ENCODE data around the gene EPS8L2.

EPS8L2 gene

GRCh38 chr11:748007-748359 is 42.0 kb downstream of the EPS8L2 start:
- CTCF ChIA-PET: interaction anchor here (0.5 to 1.4 kb wide), 5 partner anchors 10 to 146 kb away, joined by 3 to 6 read pairs (median 4); no protein-coding TSS in a partner anchor
- H3K36me3 ChIP-seq (ENCODE audit: control insufficient read depth in 2 of 2, insufficient read depth in 1 of 2, low read length in 2 of 2): peaks cover 0 to 14% of the 10 kb centered on the region in 2 experiments; a peak in 2 of 3 replicates
- peak overlapping the region; percentile 74; the same call in 1 of the 2 replicates for H3K27ac ChIP-seq (ENCODE audit: extremely low read depth, low read depth, low read length)
- POLR2A ChIA-PET: interaction anchor here (0.5 to 1.9 kb wide), 10 partner anchors 16 to 172 kb away, joined by 3 to 12 read pairs (median 4); partner anchors contain the start of genes CEND1 and PHRF1
- H3K9me3 ChIP-seq (ENCODE audit: control insufficient read depth, insufficient read depth, low read depth, low read length): no peaks in the 10 kb centered on the region
- peak overlapping the region; percentile 97 for H3K4me3 ChIP-seq (ENCODE audit: low read depth, low read length)
- TF ChIP-seq ZNF18 (tag by site-specific recombination; IDR thresholded peaks at IDR 0.05): no peak
- TF ChIP-seq REST (tag by site-specific recombination; IDR thresholded peaks at IDR 0.05): peak; percentile 72
- peak; percentile 50; the same call in 1 of the 2 replicates for TF ChIP-seq ZBTB8A (tag by site-specific recombination; IDR thresholded peaks at IDR 0.05)
- 0 out of 2 replicates have a peak, but pooled peaks have one; percentile 37 for TF ChIP-seq HIC1 (tag by site-specific recombination; IDR thresholded peaks at IDR 0.05)
- TF ChIP-seq ZNF449 (tag by site-specific recombination; IDR thresholded peaks at IDR 0.05): 0 out of 2 replicates have a peak, but pooled peaks have one; percentile 18
- TF ChIP-seq ZIC2 (tag by site-specific recombination; IDR thresholded peaks at IDR 0.05): peak; percentile 64
- no peaks in the 10 kb centered on the region for H3K4me1 ChIP-seq (ENCODE audit: control insufficient read depth, insufficient read depth, low read length)

GRCh38 chr11:749731-750130 is 43.7 kb downstream of the EPS8L2 start:
- Histone ChIP-seq H3K4me1 (ENCODE audit: control insufficient read depth, insufficient read depth, low read length) (no peaks in the 10 kb centered on the region), H3K4me3 (ENCODE audit: low read depth, low read length) (no peak overlapping the region), H3K36me3 (ENCODE audit: control insufficient read depth in 2 of 2, insufficient read depth in 1 of 2, low read length in 2 of 2) (peaks cover 0 to 14% of the 10 kb centered on the region in 2 experiments; a peak in 2 of 3 replicates), H3K9me3 (ENCODE audit: control insufficient read depth, insufficient read depth, low read depth, low read length) (no peaks in the 10 kb centered on the region), H3K27ac (ENCODE audit: extremely low read depth, low read depth, low read length) (no peak overlapping the region)
- TF ChIP-seq ZNF514 (tag by site-specific recombination; IDR thresholded peaks at IDR 0.05) (no peak), ZNF10 (tag by site-specific recombination; IDR thresholded peaks at IDR 0.05) (no peak), ZNF707 (tag by site-specific recombination; IDR thresholded peaks at IDR 0.05) (no peak), ZNF600 (tag by site-specific recombination; IDR thresholded peaks at IDR 0.05) (no peak), ZNF645 (tag by site-specific recombination; IDR thresholded peaks at IDR 0.05) (no peak), ZNF37A (tag by site-specific recombination; IDR thresholded peaks at IDR 0.05) (no peak), ZNF580 (tag by site-specific recombination; IDR thresholded peaks at IDR 0.05) (no peak), GLI4 (tag by site-specific recombination; IDR thresholded peaks at IDR 0.05) (no peak), HOXA7 (CRISPR knock-in tag; IDR thresholded peaks at IDR 0.05; ENCODE audit: borderline replicate concordance) (no peak), ZFP69B (tag by site-specific recombination; IDR thresholded peaks at IDR 0.05) (no peak), ZNF121 (tag by site-specific recombination; IDR thresholded peaks at IDR 0.05) (no peak), ZNF704 (tag by site-specific recombination; IDR thresholded peaks at IDR 0.05) (no peak)
- POLR2A ChIA-PET: interaction anchor here (0.6 kb wide), 1 partner anchor 27 kb away, joined by 5 read pairs; the partner anchor contains the start of gene GATD1
- CTCF ChIA-PET: interaction anchor here (0.7 kb wide), 1 partner anchor 11 kb away, joined by 3 read pairs; no protein-coding TSS in a partner anchor
